Activated effector memory CD4-positive, alpha-beta T cell treated with Interleukin-2 at 50 U/mL for 16 hours (primary cell): ENCODE results near the gene SERTAD1.
"Not testable (repeated sequence)": the region's sequence is repeated elsewhere in the genome, so short reads cannot be mapped to it uniquely, and the experiment has no call there.

Experiments
- DNase-seq: peaks from one replicate; pipeline ENCODE4 v3.0.0-alpha.2; 2020

The SERTAD1 gene

DNA sequence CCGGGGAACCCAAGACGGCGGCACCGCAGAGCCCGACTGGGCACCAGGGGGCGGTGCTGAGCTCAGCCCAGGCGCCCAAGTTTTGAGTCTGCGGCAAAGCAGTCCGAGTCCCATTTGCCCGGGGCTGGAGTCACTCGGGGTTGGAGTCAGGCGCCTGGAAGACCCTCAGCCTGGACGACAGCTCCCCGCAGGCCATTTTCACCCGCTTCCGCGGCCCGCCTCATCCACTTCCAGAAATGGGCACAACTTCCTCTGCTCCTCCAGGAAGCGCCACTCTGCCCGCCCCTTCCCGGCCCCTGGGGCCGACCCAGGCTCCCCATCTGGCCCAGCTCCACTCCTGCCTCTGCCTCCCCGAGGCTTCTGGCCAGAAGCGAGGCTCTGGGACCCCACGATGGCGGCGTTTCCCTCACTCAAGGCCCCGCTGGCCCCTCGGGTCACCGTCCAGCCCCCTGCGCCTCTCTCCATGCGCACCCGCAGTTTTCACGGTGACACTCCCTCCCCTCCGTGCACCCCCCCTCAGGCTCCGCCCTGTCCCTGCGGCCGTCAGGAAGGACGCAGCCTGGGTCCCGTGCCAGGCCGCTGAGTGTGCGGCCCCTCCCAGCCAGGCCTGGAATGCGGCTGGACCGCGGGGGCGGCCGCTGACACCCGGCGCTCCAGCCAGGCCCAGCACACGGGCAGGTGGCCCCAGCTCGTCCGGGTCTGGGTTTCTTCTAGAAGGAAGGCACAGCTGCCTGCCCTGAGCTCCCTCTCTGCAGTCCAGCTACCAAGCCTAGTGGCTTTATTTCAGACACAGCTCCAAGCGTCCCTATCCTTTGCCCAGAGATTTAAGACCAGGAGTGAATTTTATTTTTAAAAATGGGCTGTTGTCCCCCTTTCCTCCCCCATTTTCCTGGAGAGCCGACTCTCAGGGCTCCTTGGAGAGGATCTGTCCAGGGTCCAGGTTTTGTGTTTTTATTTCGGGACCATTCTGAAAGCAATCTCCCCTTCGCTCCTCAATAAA, 4.7 kb downstream of the SERTAD1 start:
- peak; percentile 70 for DNase-seq

DNA sequence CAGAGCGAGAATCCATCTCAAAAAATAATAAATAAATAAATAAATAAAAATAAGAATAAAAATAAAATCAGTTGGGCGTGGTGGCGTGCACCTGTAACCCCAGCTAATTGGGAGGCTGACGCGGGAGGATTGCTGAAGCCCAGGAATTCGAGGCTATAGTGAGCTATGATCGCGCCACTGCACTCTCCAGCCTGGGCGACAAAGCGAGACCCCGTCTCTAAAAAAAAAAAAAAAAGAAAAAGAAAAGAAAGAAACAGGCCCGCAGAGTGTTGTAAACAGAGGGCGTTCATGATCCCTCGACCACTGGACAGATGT, 5.4 kb downstream of the SERTAD1 start:
- no peak for DNase-seq

DNA sequence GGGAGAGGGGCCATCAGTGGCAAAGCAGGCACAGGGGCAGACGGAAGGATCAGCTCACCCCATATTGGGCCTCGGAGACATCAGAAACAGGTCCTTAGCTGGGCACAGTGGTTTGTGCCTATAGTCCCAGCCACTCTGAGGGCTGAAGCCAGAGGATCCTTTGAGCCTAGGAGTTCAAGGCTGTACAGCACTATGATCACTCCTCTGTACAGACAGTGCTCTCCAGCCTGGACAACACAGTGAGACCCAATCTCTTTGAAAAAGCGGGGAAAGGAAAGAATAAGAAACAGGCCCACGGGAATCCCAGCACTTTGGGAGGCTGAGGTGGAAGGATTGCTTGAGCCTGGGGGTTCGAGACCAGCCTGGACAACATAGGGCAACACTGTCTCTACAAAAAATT, 6.0 kb downstream of the SERTAD1 start:
- no peak for DNase-seq

DNA sequence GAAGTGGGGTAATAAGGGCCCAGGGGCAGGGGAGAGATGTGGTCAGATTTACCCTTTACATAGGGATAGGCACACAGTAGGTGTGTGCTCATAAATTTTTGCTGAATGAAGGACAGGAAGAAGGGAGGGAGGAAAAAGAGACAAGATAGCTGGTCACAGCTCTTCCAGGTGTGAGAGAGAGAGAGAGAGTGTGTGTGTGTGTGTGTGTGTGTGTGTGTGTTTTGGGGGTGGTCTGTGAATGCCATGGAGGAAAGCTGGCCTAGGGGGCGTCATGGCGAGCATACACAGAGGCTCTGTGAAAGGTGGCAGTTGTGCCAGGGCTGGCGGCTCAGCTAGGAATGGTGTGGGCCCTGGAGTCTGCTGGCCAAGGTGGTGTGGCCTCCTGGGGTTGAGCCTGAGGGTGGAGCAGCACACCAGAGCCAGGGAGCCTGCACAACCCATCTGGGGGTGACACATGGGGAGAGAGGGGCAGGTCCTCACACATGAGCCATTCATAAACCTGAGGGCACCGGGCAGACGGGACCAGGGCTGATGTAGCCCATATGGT, 6.7 kb downstream of the SERTAD1 start:
- no peak for DNase-seq

DNA sequence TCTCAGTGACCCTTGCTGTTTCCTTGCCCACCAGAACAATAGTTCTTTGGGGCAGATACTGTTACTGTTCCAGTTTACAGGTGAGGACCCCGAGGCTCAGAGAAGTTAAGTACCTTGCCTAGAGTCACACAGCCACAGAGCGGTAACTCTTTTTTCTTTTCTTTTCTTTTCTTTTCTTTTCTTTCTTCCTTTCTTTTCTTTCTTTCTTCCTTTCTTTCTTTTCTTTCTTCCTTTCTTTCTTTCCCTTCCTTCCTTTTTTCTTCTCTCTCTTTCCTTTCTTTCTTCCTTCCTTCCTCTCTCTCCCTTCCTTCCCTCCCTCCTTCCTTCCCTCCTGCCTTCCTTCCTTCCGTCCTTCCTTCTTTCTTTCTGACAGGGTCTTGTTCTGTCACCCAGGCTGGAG, 7.8 kb downstream of the SERTAD1 start:
- DNase-seq = no peak

DNA sequence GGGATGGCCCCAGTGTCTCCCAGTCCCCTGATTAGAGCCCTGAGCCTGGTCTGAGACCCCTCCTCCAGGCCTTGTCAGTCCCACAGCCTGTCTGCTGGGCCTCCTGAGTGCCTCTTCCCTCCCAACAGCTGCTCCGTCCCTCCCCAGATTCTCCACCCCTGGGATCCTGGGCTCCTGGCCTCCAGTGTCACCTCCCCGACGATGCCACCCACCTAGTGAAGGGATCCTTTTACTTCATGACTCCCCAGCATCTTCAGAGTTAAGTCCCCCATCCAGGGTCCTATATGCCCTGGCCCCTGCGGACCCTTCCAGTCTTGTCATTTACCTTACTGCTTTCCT, 8.2 kb downstream of the SERTAD1 start:
- DNase-seq = no peak

DNA sequence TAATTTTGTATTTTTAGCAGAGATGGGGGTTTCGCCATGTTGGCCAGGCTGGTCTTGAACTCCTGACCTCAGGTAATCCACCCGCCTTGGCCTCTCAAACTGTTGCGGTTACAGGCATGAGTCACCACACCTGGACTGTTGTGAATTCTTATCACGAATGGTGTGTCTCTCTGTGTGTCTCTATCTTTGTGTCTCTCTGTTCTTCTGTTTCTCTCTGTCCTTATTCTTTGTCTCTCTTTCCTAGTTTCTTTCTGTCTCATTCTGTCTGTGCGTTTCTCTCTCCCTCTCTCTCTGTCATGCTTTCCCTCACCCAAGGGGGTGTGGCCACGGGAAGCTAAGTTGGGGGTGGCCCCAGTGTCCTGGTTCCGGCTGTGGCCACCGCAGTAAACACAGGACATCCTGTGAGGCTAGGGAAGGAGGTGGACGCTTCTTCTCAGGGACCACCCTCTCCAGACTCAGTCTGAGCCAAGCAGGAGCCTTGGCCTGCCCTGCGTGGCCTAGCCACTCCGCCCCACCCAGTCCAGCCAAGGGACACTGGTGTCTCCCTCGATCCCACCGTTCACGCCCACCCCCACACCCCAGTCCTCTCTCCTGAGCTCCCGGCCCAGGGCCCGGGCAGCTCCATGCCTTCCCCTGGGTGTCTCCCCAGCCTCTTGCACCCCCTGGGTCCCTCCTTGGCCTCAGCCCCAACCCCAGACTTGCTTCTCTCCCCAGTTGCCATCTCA, 8.7 kb downstream of the SERTAD1 start:
- no peak for DNase-seq

DNA sequence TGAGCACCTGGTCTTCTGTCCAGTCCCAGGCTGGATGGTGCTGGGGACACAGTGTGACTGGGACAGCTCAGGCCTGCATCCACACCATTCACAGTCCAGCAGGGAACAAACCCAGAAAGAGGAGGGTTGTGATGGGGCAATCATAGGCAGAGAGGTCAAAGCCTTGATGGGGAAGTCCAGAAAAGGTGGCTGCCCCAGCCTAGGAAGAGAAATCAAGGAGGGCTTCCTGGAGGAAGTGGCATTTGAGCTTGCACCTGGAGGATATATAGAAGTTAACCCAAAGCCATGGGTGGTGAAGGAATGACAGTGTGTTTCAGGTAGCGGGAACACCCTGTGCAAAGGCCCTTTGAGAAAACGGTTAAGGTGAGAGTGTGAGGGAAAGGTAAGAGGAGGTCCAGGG, 10.0 kb downstream of the SERTAD1 start:
- no peak for DNase-seq

DNA sequence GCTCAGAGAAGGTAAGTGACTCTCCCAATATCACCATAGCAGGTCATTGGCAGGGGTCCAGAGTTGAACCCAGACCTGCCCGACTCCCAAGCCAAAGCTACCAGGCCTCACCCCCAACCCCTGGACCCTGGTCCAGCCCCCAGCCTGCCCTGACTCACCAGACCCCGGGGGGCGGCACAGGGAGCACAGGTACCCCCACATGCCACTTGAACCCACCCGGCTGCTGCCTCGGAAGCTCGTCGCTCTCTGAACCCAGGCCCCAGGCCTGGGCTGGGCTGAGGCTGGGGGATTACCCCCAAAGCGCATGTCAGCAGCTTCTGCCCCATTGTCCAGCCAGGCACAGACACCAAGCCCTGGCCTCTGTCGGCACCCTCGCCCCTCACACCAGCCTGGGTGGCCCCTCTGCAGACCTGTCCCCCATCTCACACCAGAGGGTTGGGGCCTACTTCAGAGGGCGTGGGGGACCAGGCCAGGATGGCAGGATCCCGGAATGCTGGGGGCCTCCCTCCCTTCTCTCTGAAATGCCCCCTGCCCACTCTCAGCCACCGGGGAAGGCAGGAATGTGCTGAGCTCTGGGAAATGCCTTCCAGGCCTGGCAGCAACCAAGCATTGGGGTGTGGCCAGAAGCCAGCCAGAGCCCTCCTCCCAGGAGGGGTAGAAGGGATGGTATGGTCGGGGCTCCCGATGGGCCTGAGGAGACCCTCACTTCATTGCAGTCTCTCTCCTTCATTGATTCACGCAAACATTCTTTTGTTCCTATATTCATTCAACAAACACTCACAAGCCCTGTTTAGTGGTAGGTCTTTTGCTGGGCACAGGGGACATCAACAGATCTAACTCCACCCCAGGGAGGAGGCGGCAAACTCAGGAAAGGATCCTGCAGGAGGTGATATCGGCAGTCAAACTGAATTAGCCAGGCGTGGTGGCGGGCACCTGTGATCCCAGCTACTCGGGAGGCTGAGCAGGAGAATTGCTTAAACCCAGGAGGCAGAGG, 11.0 kb downstream of the SERTAD1 start:
- DNase-seq = no peak

DNA sequence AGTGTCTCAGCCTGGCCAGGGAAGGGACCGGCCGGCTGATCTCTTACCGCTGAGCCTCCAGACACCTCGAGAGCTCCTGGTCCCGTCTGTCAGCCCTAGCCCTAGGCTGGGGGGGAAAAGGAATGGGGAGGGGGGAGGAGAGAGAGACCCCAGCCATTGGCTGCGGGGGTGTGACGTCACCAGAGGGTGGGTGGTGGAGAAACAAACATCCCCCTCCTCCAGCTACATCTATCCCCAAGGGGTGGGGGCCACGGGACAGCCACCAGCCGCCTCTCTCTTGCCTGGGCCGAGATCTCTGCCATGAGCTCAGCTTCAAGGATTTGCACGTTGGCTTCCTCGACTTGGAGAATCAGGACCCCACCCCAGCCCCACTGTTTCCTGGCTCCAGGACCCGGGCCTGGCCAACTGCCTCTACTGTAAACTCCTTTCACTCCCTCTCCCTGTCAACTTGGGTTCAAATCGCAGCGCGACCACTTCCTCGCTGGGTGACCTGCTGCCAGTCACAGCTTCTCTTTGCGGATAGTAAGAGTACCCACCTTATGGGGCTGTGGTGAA, 12.4 kb downstream of the SERTAD1 start, which contains the start of gene PRX:
PRX (minus strand) TSS at position 88 of the 555 bp plus-strand sequence. CDS start 5,446 bp downstream, outside the sequence.
- DNase-seq = no peak

DNA sequence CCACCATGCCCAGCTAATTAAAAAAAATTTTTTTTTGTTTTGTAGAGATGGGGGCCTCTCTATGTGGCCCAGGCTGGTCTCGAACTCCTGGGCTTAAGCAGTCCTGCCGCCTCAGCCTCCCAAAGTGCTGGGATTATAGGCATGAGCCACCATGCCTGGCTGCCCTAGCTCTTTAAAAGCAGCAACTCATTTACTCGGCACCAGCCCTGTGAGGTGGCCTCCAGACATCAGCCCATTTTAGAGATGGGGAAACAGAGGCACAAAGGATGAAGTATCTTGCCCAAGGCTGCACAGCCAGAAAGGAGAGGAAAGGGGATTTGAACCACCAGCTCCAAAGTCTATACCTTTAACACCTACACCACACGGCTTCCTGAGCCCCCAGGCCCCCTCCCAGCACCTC, 12.9 kb downstream of the SERTAD1 start:
- DNase-seq = no peak

DNA sequence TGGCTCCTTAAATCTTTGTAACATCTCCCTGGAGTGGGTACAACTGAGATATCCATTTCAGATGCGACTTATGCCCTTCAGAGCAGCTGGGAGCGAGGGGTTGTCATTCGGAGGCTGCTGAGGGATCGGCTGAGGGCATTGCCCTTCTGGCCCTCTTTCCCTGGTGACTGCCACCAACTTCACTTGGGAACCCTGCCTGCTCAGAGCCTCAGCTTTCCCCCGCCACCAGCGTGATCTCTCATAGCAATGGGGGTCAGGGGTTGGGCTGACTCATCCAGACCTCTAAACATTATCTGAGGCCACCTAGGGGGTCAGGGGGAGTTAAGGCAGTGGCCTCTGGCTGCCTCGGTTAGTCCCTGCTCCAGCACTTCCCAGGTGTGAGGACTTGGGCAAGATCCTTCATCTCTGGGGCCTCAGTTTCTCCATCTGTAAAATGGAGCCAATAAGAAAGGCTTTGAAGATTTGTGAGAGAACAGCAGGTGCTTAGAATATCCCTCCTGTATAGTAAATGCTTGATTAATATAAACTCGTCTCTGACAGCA, 13.8 kb downstream of the SERTAD1 start:
- DNase-seq = no peak

DNA sequence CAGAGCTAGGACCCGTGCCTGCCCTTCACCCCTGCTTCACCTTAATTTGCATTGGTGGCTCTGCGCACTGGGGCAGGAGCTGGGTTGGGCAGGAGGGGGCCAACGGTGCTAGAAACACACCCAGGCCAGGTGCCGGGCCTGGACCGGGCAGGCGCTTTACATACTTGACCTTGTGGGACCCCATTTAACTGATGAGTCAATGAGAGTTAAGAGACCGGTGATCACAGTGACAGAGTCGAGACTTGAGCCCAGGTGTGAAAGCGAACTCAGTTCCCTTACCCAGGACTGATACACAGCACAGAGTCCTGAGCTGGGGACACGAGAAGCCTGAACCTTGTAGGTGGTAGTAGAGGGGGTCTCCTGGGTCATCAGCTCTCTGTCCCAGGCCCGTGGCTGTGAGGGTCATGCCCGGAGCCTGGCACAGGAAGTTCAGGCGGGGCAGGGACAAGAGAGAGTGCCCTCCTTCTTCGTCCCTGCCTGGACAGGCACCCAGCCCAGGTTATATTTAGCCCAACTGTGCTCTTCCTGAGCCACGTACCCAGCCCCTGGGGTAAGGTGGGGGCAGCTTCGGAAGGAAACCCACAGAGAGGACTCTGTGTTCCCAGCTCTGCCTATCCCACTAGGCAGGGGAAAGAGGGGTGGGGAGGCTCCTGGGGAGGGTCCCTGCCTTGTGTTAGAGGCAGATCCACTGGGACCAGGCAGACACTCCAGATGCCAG, 14.5 kb downstream of the SERTAD1 start:
- no peak for DNase-seq

DNA sequence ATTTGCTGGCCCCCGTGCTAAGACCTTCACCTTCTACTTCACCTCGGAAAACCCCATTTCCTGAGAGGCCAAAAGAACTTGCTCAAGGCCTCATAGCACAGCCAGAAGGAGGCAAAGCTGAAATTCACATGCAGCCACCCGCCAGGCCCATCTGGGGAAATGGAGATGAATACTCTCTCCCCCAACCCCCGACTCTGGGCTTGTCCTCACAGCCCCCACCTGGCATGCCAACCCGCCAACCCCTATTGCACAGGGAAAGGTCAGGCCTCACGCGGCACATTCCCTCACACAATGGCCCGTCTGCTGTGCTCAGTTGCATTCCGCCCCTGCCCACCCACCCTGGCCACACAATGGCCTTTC, 15.8 kb downstream of the SERTAD1 start:
- DNase-seq = no peak

DNA sequence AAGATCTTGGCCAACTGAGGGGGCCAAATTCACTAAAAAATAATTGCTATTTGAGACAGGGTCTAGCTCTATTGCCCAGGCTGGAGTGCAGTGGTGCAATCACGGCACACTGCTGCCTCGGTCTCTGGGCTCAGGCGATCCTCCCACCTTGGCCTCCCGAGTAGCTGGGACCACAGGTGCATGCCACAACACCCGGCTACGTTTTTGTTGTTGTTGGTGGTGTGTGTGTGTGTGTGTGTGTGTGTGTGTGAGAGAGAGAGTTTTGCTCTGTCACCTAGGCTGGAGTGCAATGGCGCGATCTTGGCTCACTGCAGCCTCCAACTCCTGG, 17.2 kb downstream of the SERTAD1 start:
- DNase-seq = not testable (repeated sequence)

DNA sequence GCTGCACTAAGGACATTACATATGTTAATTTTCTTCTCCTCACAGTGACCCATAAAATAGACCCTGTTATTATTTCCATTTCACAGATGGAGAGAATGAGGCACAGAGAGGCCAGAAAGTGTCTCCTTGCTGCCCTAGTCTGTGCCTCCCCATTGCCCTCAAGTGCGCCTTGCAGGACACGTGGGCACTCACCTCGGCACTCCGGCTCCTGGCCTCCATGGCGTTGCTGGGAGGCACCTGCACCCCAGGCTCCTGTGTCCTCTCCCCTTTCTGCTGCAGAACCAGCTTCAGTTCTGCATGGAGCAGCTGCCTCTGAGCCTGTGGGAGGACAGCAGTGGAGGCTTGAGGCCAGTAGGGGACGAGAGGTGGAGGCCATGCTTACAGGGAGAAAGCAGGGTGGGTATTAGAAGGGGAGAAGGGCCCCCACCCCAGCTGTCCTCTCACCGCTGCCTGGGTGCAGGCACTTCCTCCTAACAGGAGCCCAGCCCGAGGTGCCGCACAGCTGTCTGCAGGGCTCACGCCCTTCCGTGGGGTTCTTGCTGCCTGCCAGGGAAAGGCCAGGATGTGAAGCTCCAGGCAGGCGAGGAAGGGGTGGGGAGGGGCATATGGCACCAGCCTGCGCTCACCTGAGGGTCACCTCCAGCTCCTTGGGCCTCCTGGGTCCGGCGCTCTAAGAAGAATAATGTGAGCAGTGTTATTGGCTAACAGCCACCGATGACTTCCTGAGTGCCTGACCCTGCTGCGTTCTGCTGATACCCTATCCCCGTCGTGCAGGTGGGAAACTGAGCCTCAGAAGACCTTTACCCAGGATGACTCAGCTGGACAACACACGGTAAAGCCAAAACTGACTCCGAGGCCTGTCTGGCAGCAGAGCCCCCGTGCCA, 17.8 kb downstream of the SERTAD1 start:
- peak; percentile 1 for DNase-seq

DNA sequence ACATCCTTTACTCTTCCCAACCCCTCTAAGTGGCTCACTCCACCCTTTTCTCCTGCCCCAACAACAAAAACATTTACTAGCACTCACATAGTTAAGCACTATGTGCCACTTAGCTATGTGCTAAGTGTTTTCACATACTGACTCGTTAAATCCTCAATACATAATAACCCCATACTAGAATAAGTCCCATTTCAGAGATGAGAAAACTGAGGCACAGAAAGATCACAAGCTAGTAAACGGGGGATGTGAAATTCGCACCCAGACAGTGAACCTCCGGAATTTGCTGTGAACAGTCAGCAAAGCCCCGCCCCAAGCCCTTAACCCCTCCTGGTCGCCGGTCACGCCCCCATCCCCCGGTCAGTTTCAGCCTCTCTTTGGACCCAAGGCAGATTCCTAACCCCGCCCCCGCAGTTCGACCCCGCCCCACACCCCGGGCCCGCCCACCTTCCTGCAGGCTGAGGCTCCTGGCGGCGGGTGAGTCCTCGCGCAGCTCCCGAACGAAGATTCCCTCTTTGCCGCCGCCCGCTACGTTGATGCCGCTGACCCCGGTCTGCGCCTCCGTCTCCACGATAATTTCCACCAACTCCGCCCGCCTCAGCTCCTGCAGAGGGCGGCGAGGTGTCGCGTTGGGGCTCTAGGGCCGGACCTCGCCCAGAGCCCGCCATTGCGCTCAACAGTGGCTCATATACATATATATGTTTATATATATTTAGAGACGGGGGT, 22.4 kb downstream of the SERTAD1 start:
- peak; percentile 62 for DNase-seq

DNA sequence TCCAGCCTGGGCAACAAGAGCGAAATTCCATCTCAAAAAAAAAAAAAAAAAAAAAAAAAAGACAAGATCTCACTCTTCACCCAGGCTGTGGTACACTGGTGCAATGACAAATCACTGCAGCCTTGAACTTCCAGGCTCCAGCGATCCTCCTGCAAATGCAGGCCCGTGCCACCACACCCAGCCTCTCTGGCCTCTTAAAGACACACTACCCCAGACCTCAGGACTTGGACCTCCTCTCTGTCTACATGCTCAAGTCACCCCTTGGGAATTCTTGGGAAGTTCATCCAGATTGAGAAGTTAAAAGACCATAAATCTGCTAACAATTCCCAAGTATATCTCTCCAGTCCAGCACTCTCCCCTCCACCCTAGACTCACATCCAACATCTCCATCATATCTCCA, 25.2 kb downstream of the SERTAD1 start:
- no peak for DNase-seq

DNA sequence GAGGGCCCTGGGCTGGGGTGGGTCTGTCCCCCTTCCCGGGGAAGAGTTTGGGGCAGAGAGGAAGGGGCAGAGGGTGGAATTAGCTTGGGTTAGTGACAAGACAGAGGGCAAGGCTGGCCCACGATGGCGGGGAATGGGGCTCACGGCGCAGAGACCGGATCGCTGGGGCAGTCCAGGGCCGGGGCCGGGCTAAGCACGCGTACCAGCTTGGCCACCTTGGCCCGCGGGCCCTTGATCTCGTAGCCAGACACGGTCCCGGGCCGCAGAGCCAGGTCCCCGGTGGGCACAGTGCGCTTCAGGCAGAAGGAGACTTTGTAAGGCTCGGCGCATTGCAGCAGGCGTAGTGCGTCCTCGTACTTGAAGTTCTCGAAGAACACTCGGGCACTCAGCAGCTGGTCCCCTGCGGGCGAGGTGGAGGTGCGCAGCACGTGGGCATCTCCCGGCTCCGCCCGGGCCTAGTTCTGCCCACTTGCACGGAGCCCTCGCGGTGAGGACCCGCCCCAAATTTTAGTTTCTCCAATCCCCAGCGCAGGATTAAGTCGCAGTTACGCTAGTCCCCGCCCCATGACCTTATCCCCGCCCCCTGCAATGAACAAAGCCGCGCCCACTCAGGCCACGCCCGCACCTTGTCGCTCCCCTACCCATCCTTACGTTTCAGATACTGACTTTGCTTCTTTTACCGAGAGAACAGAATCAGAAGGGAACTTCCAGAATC, 27.2 kb downstream of the SERTAD1 start:
- peak; percentile 30 for DNase-seq
